MCF 10A (cell line): Measurements from ENCODE around the gene TBC1D4. TPM values are rescaled to one million over a fixed set of nuclear protein-coding genes. Genes with fewer than 3 reads are reported as not detected.

Experiments used
- BruUV-seq: library from RNA; stranded (reverse); fragments of 400-500 nt; replicated peaks from 2 replicates; lab custom pipeline; 2021; lab: Mats Ljungman, UMichigan
- CTCF ChIA-PET: fragments of 300-600 bp; sonication (Branson Sonifier 250); formaldehyde crosslinking; extraction: SDS; loops from one replicate; lab custom pipeline; 2021; ENCODE audit warnings: antibody characterized with exemption, inconsistent platforms; lab: Yijun Ruan, JAX
- POLR2A ChIA-PET: fragments of 300-600, 350-650 bp; sonication (Branson Sonifier 250); formaldehyde crosslinking; extraction: SDS; loops from one replicate; lab custom pipeline; 2020; ENCODE audit warnings: antibody characterized with exemption, inconsistent platforms; lab: Yijun Ruan, JAX
- DNase-seq: peaks from one replicate; pipeline ENCODE4 v3.0.0-alpha.2; 2018; ENCODE audit not compliant: unreplicated experiment
- H3K27ac Mint-ChIP-seq: one replicate; pipeline ENCODE4 v1.8.0; 2022; ENCODE audit warnings: mild to moderate bottlenecking, low read depth, mixed read lengths; ENCODE audit not compliant: unreplicated experiment
- H3K27me3 Mint-ChIP-seq: one replicate; pipeline ENCODE4 v1.8.0; 2022; ENCODE audit warnings: mixed read lengths; ENCODE audit not compliant: insufficient read depth, unreplicated experiment
- H3K36me3 Mint-ChIP-seq: one replicate; pipeline ENCODE4 v1.8.0; 2022; ENCODE audit warnings: mild to moderate bottlenecking, moderate library complexity, mixed read lengths; ENCODE audit not compliant: insufficient read depth, unreplicated experiment
- H3K4me1 Mint-ChIP-seq: one replicate; pipeline ENCODE4 v1.8.0; 2022; ENCODE audit warnings: mixed read lengths; ENCODE audit not compliant: insufficient read depth, unreplicated experiment
- H3K4me3 Mint-ChIP-seq: one replicate; pipeline ENCODE4 v1.8.0; 2022; ENCODE audit warnings: mild to moderate bottlenecking, moderate library complexity, mixed read lengths; ENCODE audit not compliant: unreplicated experiment
- H3K9me3 Mint-ChIP-seq: one replicate; pipeline ENCODE4 v1.8.0; 2022; ENCODE audit warnings: mixed read lengths; ENCODE audit not compliant: unreplicated experiment
- CTCF ChIP-seq: fragments of 200-600 bp; IDR thresholded peaks from one replicate; pipeline ENCODE4 v1.8.0; 2022; ENCODE audit warnings: antibody characterized with exemption, mild to moderate bottlenecking; ENCODE audit not compliant: unreplicated experiment
- intact Hi-C: fragments of 100-400 bp; cut with micrococcal nuclease; formaldehyde crosslinking; loops from 2 replicates; pipeline ENCODE4 v1.14.1; 2022
- total RNA-seq: library from RNA; stranded (reverse); gene quantifications from 2 replicates; pipeline ENCODE4 v1.2.3, GENCODE V29; 2022

Gene TBC1D4
- total RNA-seq, 1 experiment from 2014 or later = 9.3 TPM

GRCh38 chr13:75316427-75316826 lies 165.5 kb downstream of the TBC1D4 start:
- no peak overlapping the region for H3K4me3 Mint-ChIP-seq
- DNase-seq = peak; percentile 27
- intact Hi-C loops = no loop called here
- peaks cover 1% of the 10 kb centered on the region for H3K9me3 Mint-ChIP-seq
- CTCF ChIA-PET = interaction anchor here (1.5 kb wide), 1 partner anchor 11 kb away, joined by 6 read pairs; no protein-coding TSS in a partner anchor
- no peak for TF ChIP-seq CTCF
- POLR2A ChIA-PET = interaction anchor here (0.7 to 1.2 kb wide), 2 partner anchors 48 to 1365 kb away, joined by 3 read pairs; no protein-coding TSS in a partner anchor
- no peaks in the 10 kb centered on the region for H3K4me1 Mint-ChIP-seq
- no peaks in the 10 kb centered on the region for H3K36me3 Mint-ChIP-seq
- BruUV-seq = no TSS peak
- H3K27ac Mint-ChIP-seq = no peak overlapping the region
- H3K27me3 Mint-ChIP-seq = no peaks in the 10 kb centered on the region

DNA sequence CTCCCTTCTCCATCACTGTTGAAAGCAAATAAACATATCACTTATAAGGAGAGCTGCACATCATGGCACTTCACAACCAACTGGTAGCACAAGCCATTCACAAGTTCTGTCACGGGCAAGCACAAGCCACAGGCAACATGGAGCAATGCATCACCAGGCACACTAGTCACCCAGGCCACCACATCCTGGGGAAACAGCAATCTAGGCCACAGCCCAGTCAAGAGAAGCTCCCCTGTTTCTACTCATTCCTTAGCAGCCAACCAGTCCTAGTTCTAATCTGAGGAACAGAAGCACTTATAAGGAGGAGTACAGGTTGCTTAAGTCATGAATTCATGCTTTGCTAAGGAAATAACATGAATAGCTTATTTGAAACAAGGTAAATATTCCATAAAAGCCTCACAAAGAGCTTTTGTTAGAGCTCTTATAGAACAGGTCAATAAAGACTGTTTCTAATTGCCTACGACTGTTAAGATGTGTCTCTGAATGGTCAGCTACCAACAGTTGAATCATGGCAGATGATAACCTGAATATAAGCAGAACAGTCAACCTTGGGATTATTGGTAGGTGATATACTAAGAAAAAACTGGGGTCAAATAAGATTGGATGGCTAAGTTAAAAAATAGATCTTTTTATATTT lies 169.0 kb downstream of the TBC1D4 start:
- H3K9me3 Mint-ChIP-seq = peaks cover 7% of the 10 kb centered on the region
- POLR2A ChIA-PET = interaction anchor here (0.6 kb wide), 1 partner anchor 32 kb away, joined by 3 read pairs; no protein-coding TSS in a partner anchor
- no peaks in the 10 kb centered on the region for H3K4me1 Mint-ChIP-seq
- TF ChIP-seq CTCF = no peak
- intact Hi-C loops = no loop called here
- BruUV-seq = no TSS peak
- CTCF ChIA-PET = interaction anchor here (0.6 to 0.9 kb wide), 4 partner anchors 28 to 1528 kb away, joined by 3 to 5 read pairs (median 4); no protein-coding TSS in a partner anchor
- H3K27me3 Mint-ChIP-seq = no peaks in the 10 kb centered on the region
- no peak overlapping the region for H3K4me3 Mint-ChIP-seq
- no peak for DNase-seq
- peaks cover 8% of the 10 kb centered on the region for H3K36me3 Mint-ChIP-seq
- H3K27ac Mint-ChIP-seq = no peak overlapping the region

GRCh38 chr13:75309981-75310580 lies 171.9 kb downstream of the TBC1D4 start:
- no peaks in the 10 kb centered on the region for H3K27me3 Mint-ChIP-seq
- DNase-seq = no peak
- H3K4me3 Mint-ChIP-seq = no peak overlapping the region
- peaks cover 8% of the 10 kb centered on the region for H3K36me3 Mint-ChIP-seq
- ChIA-PET POLR2A (no interaction called here), CTCF (interaction anchor here (0.5 kb wide), 1 partner anchor 1475 kb away, joined by 3 read pairs; no protein-coding TSS in a partner anchor)
- no peak for TF ChIP-seq CTCF
- intact Hi-C loops = no loop called here
- no peak overlapping the region for H3K27ac Mint-ChIP-seq
- BruUV-seq = no TSS peak
- no peaks in the 10 kb centered on the region for H3K4me1 Mint-ChIP-seq
- peaks cover 7% of the 10 kb centered on the region for H3K9me3 Mint-ChIP-seq

DNA sequence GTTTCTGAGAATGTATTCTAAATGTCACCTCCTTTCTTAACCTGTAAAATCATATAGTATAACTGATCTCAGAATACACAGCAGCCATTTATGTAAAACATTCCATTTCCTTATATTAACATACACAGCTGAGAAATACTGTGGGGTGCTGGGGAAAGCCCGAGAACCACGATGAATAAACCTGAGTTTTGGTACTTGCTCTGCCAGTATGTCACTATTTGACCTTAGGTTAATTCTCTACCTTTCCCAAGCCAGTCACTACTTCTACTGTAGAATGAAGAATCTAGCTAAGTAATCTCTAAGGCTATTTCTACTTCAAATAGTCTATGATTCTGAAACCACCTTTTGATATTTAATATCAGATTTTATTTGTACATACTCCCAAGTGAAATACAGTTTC lies 173.7 kb downstream of the TBC1D4 start:
- TF ChIP-seq CTCF = no peak
- intact Hi-C loops = no loop called here
- H3K4me3 Mint-ChIP-seq = no peak overlapping the region
- no peaks in the 10 kb centered on the region for H3K4me1 Mint-ChIP-seq
- no TSS peak for BruUV-seq
- no peak overlapping the region for H3K27ac Mint-ChIP-seq
- H3K9me3 Mint-ChIP-seq = peaks cover 15% of the 10 kb centered on the region
- H3K27me3 Mint-ChIP-seq = no peaks in the 10 kb centered on the region
- no peak for DNase-seq
- CTCF ChIA-PET = interaction anchor here (0.6 kb wide), 1 partner anchor 359 kb away, joined by 3 read pairs; no protein-coding TSS in a partner anchor
- H3K36me3 Mint-ChIP-seq = peaks cover 14% of the 10 kb centered on the region
- POLR2A ChIA-PET = interaction anchor here (0.7 kb wide), 1 partner anchor 122 kb away, joined by 4 read pairs; no protein-coding TSS in a partner anchor
